SK-N-MC (cell line): Measurements from ENCODE around the gene ABHD15.

ENCODE experiments used
- DNase-seq: peaks from one replicate; pipeline ENCODE4 v3.0.0-alpha.2; 2011; ENCODE audit warnings: low read depth, low spot score
- H3K27ac ChIP-seq: fragments of 200-600 bp; sonication (generic); 2 replicates; pipeline ENCODE4 v1.5.1; 2016; ENCODE audit warnings: mixed run types
- H3K36me3 ChIP-seq: fragments of 200-600 bp; sonication (generic); 2 replicates; pipeline ENCODE4 v1.6.1; 2017; ENCODE audit warnings: antibody characterized with exemption, low read length, mixed read lengths; ENCODE audit not compliant: insufficient read depth
- H3K4me3 ChIP-seq: fragments of 200-600 bp; sonication (generic); 2 replicates; pipeline ENCODE4 v1.5.1; 2016
- H3K9ac ChIP-seq: fragments of 200-600 bp; sonication (generic); 2 replicates; pipeline ENCODE4 v1.8.0; 2017; ENCODE audit warnings: mixed run types, mixed read lengths; ENCODE audit not compliant: insufficient read length
- H3K9me3 ChIP-seq: fragments of 200-600 bp; sonication (generic); 2 replicates; pipeline ENCODE4 v1.6.1; 2017; ENCODE audit warnings: low read depth, mild to moderate bottlenecking, antibody characterized with exemption, low read length, moderate library complexity, mixed read lengths
- EZH2 ChIP-seq: fragments of 200-600 bp; sonication (generic); IDR thresholded peaks from one replicate; pipeline ENCODE4 v1.6.1; 2017; ENCODE audit warnings: antibody characterized with exemption
- FOXP2 ChIP-seq: optimal IDR thresholded peaks from 2 replicates; pipeline ENCODE3; 2011; ENCODE audit warnings: mild to moderate bottlenecking, moderate library complexity; ENCODE audit not compliant: insufficient read depth; ENCODE audit errors: extremely low read length, control extremely low read depth
- POLR2AphosphoS5 ChIP-seq: IDR thresholded peaks from 2 replicates; pipeline ENCODE4 v1.6.1; 2012; ENCODE audit warnings: mild to moderate bottlenecking, low read depth, low read length, borderline replicate concordance

Gene ABHD15

DNA sequence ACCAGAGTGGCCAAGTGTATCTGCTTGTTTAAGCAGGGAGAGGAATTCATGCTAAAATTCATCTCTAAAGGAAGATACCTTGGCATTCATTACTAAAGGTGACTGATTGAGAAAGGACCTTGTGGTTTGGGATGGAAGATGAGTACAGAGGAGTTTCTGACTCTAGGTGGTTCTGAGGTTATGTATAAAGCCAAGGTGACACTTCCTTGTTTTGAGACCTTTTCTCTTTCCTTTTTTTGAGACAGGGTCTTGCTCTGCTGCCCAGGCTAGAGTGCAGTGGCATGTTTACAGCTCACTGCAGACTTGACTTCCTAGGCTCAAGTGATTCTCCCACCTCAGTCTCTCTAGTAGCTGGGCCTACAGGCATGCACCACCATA is 9.1 kb downstream of the ABHD15 start:
- Histone ChIP-seq H3K9ac (no peak overlapping the region), H3K36me3 (no peaks in the 10 kb centered on the region), H3K27ac (no peak overlapping the region), H3K9me3 (no peaks in the 10 kb centered on the region), H3K4me3 (no peak overlapping the region)
- TF ChIP-seq POLR2AphosphoS5 (no peak), FOXP2 (no peak), EZH2 (no peak)
- DNase-seq: no peak

- no peak overlapping the region for H3K27ac ChIP-seq
- H3K4me3 ChIP-seq: no peak overlapping the region
- no peak overlapping the region for H3K9ac ChIP-seq
- H3K36me3 ChIP-seq: no peaks in the 10 kb centered on the region
- no peak for TF ChIP-seq FOXP2
- TF ChIP-seq EZH2: no peak
- TF ChIP-seq POLR2AphosphoS5: no peak
- H3K9me3 ChIP-seq: no peaks in the 10 kb centered on the region
- DNase-seq: no peak
Measured at GRCh38 chr17:29557085-29557738, 9.6 kb downstream of the ABHD15 start.

DNA sequence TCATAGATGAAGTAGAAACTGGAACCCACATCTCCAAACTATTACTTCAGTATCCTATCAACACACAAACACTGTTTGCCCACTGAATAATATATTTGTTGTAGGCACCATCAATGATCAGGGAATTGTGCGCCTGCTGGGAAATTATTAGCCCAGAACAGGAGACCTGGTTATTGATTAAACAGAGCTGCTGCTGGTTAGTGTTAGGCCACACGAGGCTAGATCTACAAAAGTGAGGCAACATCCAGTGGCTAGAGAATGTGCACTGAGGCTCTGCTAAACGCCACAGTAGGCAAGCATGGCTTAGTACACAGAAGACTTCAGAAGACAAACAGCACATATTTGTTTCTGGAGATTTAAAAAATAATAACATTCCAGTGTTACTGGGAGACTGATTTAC is 11.0 kb downstream of the ABHD15 start:
- no peak overlapping the region for H3K9ac ChIP-seq
- H3K9me3 ChIP-seq: no peaks in the 10 kb centered on the region
- H3K27ac ChIP-seq: no peak overlapping the region
- no peak overlapping the region for H3K4me3 ChIP-seq
- no peak for DNase-seq
- no peak for TF ChIP-seq POLR2AphosphoS5
- TF ChIP-seq FOXP2: no peak
- no peaks in the 10 kb centered on the region for H3K36me3 ChIP-seq

GRCh38 chr17:29549177-29549923 is 17.5 kb downstream of the ABHD15 start:
- TF ChIP-seq POLR2AphosphoS5 (no peak), EZH2 (no peak), FOXP2 (no peak)
- H3K27ac ChIP-seq: 0 out of 2 replicates have a peak overlapping the region, but pooled peaks have one; percentile 1
- no peak for DNase-seq
- peaks cover 10% of the 10 kb centered on the region for H3K36me3 ChIP-seq
- no peaks in the 10 kb centered on the region for H3K9me3 ChIP-seq
- H3K9ac ChIP-seq: no peak overlapping the region
- H3K4me3 ChIP-seq: no peak overlapping the region

DNA sequence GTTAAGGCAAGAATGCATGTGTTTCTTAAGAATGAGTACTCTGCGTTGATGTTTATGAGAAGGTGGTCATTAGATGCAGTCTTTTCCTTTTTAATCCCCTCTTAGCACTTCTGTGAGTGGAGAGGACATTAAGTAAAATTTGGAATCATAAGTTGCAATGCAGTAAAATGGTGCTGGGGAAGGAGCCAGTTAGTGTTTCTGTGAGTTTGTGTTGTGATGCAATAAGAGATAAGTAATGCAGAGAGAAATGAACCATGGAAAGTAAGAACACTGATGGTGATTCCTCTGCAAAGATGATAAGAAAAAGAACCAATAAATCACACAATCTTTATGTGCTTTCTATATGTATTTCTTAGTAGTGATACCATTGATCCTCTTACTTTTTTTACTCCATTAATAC is 20.0 kb downstream of the ABHD15 start:
- TF ChIP-seq EZH2 (no peak), POLR2AphosphoS5 (no peak), FOXP2 (no peak)
- Histone ChIP-seq H3K4me3 (no peak overlapping the region), H3K9me3 (no peaks in the 10 kb centered on the region), H3K27ac (no peak overlapping the region), H3K9ac (no peak overlapping the region), H3K36me3 (peaks cover 30% of the 10 kb centered on the region)
- no peak for DNase-seq

DNA sequence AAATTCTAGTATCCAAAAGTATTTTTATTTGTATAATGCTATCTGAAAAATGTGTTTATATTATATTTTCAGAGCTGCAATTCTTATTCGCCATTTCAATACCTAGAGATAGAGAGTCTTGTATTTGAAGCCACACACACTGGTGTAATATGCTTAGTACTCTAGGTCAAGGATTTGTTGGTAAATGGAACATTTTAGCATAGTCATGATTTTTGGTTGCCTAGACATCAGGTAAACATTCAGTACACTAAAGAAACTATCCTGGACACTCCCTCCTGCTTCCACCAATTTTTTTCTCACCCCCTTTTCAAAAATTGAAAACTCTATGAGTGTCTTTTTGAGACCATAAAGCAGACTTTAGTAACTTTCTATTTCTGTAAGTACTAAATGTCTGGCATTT is 20.8 kb downstream of the ABHD15 start:
- DNase-seq: no peak
- no peak overlapping the region for H3K27ac ChIP-seq
- H3K9me3 ChIP-seq: no peaks in the 10 kb centered on the region
- H3K4me3 ChIP-seq: no peak overlapping the region
- H3K9ac ChIP-seq: no peak overlapping the region
- peaks cover 30% of the 10 kb centered on the region for H3K36me3 ChIP-seq
- TF ChIP-seq POLR2AphosphoS5 (no peak), FOXP2 (no peak), EZH2 (no peak)

DNA sequence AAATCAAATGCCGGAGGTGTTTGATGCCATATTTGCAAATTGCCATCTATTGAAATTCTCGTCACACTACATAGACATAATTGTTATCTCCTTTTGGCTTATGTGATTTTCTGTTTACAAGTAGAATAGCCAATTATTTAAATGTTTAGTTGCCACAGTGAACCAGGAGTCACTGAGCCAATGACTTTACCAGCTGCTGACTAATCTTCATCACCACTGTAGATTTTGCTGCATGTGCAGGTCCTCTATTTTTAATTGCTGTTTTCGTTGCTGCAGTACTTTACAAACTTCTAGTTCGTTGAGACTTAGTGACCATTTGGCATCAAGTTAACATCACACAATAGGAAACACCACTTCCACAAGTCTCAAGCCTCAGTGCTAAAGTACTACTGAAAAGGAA is 22.8 kb downstream of the ABHD15 start:
- Histone ChIP-seq H3K36me3 (peaks cover 31% of the 10 kb centered on the region), H3K4me3 (no peak overlapping the region), H3K27ac (no peak overlapping the region), H3K9ac (no peak overlapping the region), H3K9me3 (no peaks in the 10 kb centered on the region)
- TF ChIP-seq POLR2AphosphoS5 (no peak), FOXP2 (no peak), EZH2 (no peak)
- DNase-seq: no peak

GRCh38 chr17:29533976-29534375 is 32.9 kb downstream of the ABHD15 start:
- no peak for DNase-seq
- Histone ChIP-seq H3K9ac (no peak overlapping the region), H3K4me3 (no peak overlapping the region), H3K27ac (no peak overlapping the region), H3K9me3 (no peaks in the 10 kb centered on the region), H3K36me3 (peaks cover 41% of the 10 kb centered on the region)
- TF ChIP-seq EZH2: no peak
- TF ChIP-seq POLR2AphosphoS5: no peak
- no peak for TF ChIP-seq FOXP2

GRCh38 chr17:29526322-29526721 is 40.5 kb downstream of the ABHD15 start:
- Histone ChIP-seq H3K36me3 (peaks cover 47% of the 10 kb centered on the region), H3K4me3 (no peak overlapping the region), H3K9me3 (no peaks in the 10 kb centered on the region), H3K27ac (no peak overlapping the region), H3K9ac (no peak overlapping the region)
- TF ChIP-seq POLR2AphosphoS5: no peak
- TF ChIP-seq EZH2: no peak
- no peak for TF ChIP-seq FOXP2
- DNase-seq: no peak
